Measurements from ENCODE around the gene TMC8.

- TF ChIP-seq JUND (IDR thresholded peaks at IDR 0.05) (no peak), MAX (IDR thresholded peaks at IDR 0.05) (no peak), CTCF (IDR thresholded peaks at IDR 0.05; ENCODE audit: low read depth, low read length, missing input control) (no peak)
Observed at GRCh38 chr17:78109489-78109761, 21.1 kb upstream of the TMC8 start.

All from liver (tissue), 3 donors.